Naive B cell (primary cell): ENCODE measurements around the gene CRISPLD2. TPM values are rescaled to one million over a fixed set of nuclear protein-coding genes. Genes with fewer than 3 reads are reported as not detected.

ENCODE experiments used
- ATAC-seq, 2 donors: fragments of 150-1000 bp; cut with Tn5 transposase; 2 replicates each; pipeline ENCODE4 v1.10.0; 2021; ENCODE audit warnings: low read depth in 2 of 2, mild to moderate bottlenecking in 2 of 2, moderate library complexity in 2 of 2
- DNase-seq: peaks from one replicate; pipeline ENCODE4 v3.0.0; 2022
- H3K27ac Mint-ChIP-seq, 6 donors: one replicate each; pipeline ENCODE4 v1.8.0; 2020 to 2022; ENCODE audit warnings: mild to moderate bottlenecking in 6 of 6, mixed read lengths in 6 of 6, moderate library complexity in 5 of 6, inconsistent platforms in 2 of 6
- H3K27me3 Mint-ChIP-seq, 3 donors: one replicate each; pipeline ENCODE4 v1.8.0; 2021 to 2022; ENCODE audit warnings: mixed read lengths in 3 of 3, mild to moderate bottlenecking in 1 of 3
- H3K36me3 Mint-ChIP-seq, 2 donors: one replicate each; pipeline ENCODE4 v1.8.0; 2020 to 2022; ENCODE audit warnings: mixed read lengths in 2 of 2, inconsistent platforms in 1 of 2, mild to moderate bottlenecking in 1 of 2
- H3K4me1 Mint-ChIP-seq, 3 donors: one replicate each; pipeline ENCODE4 v1.8.0; 2020 to 2022; ENCODE audit warnings: mixed read lengths in 3 of 3, inconsistent platforms in 1 of 3, mild to moderate bottlenecking in 1 of 3, moderate library complexity in 1 of 3
- H3K4me3 Mint-ChIP-seq, 8 donors: one replicate each; pipeline ENCODE4 v1.8.0; 2020 to 2022; ENCODE audit warnings: mild to moderate bottlenecking in 8 of 8, mixed read lengths in 8 of 8, moderate library complexity in 8 of 8, inconsistent platforms in 2 of 8
- H3K9me3 Mint-ChIP-seq, 7 donors: one replicate each; pipeline ENCODE4 v1.8.0; 2020 to 2022; ENCODE audit warnings: mixed read lengths in 7 of 7, mild to moderate bottlenecking in 5 of 7, inconsistent platforms in 2 of 7, moderate library complexity in 1 of 7
- polyA plus RNA-seq, 6 donors: library from polyadenylated mRNA; unstranded; fragments of 300-500 nt; fragmentation: Illumina TruSeq; gene quantifications; one replicate each; pipeline ENCODE4 v1.2.3, GENCODE V29; 2021; ENCODE audit warnings: low read depth in 6 of 6

Gene CRISPLD2
- polyA plus RNA-seq, 6 donors from 2014 or later = 0.08 to 0.87 (median 0.32) TPM; not detected in 3

DNA sequence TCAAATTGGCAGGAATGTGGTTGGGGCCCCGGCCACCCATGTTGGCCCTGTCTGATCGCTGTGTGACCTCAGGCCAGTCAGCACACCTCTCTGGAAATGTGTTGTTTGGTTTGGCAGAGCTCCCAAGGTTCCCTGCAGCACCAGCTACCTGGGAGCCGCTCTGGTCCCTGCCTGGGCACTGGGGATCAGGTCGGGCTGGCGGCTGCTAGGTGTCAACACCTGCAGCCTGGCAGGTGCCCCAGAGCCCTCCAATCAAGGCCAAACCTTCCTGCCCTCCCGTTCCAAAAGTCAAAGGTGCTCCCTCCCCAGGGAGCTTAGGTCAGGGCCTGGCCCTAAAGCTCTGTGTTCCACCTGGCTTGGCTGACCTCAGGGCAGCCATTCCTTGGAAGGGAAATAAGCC lies 135.6 kb downstream of the CRISPLD2 start:
- Mint-ChIP-seq H3K27me3 (peaks cover 0 to 10% (median 7%) of the 10 kb centered on the region in 3 donors), H3K27ac (no peak overlapping the region), H3K4me3 (no peak overlapping the region), H3K9me3 (no peaks in the 10 kb centered on the region), H3K36me3 (no peaks in the 10 kb centered on the region), H3K4me1 (peaks cover 0 to 4% (median 3%) of the 10 kb centered on the region in 3 donors)
- DNase-seq (no peak), ATAC-seq (no peak)

DNA sequence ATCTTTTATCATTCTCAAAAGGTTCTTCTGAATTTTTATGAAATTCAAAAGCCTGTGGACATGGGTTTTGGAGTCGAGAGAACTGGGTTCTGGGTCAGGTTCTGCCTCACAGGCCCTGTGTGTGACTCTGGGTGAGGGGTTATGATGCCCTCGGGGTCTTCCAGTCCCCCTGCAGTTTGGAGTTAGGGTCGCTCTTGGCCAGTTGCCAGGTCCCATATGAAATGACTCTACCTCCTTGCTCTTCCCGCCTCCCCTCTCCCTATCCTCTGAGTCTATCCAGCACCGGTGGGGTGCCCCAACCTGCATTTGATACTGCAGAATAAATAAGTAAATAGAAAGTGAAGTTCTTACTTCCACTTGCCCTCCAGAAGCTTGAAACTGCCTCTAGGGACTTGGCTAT lies 137.4 kb downstream of the CRISPLD2 start:
- peaks cover 7 to 12% (median 7%) of the 10 kb centered on the region in 3 donors for H3K27me3 Mint-ChIP-seq
- H3K9me3 Mint-ChIP-seq = no peaks in the 10 kb centered on the region
- no peaks in the 10 kb centered on the region for H3K36me3 Mint-ChIP-seq
- H3K4me3 Mint-ChIP-seq = no peak overlapping the region
- DNase-seq (no peak), ATAC-seq (no peak)
- no peak overlapping the region for H3K27ac Mint-ChIP-seq
- H3K4me1 Mint-ChIP-seq = peaks cover 0 to 3% (median 2%) of the 10 kb centered on the region in 3 donors

DNA sequence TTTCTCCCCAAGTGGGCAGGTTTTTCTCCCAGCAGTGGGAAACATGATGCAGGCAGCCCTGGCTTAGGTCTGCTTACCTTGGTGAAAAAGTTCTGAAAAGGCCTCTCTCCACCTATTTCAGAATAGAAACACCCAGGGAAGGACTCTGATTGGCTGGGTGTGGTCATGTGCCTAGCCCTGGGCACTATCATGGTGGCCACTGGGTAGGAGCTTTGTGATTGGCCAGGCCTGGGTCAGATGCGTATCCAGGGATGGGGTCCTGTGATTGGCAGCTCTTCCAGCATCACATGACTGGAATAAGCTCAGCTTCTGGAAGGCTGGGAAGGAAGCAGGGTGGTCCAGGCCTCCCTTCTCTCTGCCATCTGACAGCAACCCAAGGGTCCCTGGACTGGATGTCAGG lies 138.0 kb downstream of the CRISPLD2 start:
- H3K27ac Mint-ChIP-seq = no peak overlapping the region
- peaks cover 0 to 3% (median 0%) of the 10 kb centered on the region in 3 donors for H3K4me1 Mint-ChIP-seq
- H3K9me3 Mint-ChIP-seq = no peaks in the 10 kb centered on the region
- no peaks in the 10 kb centered on the region for H3K36me3 Mint-ChIP-seq
- no peak overlapping the region for H3K4me3 Mint-ChIP-seq
- ATAC-seq (no peak), DNase-seq (no peak)
- H3K27me3 Mint-ChIP-seq = peaks cover 8 to 9% (median 8%) of the 10 kb centered on the region in 3 donors

Other genes starting within 250 kb of the CRISPLD2 start
- 100 to 1,000 TPM; 167 to 439 (median 373) TPM for gene COTL1, start 201.9 kb upstream of the CRISPLD2 start, polyA plus RNA-seq
- gene KLHL36, start 171.5 kb upstream of the CRISPLD2 start, polyA plus RNA-seq = 10 to 100 TPM; 29.7 to 40.3 (median 37.5) TPM
- 100 to 1,000 TPM in 1 of 6 donors, 10 to 100 TPM in 5; 69.4 to 103 (median 96.4) TPM for gene USP10, start 120.0 kb upstream of the CRISPLD2 start, polyA plus RNA-seq
- 10 to 100 TPM; 29.5 to 41.4 (median 38.2) TPM for gene ZDHHC7, start 191.6 kb downstream of the CRISPLD2 start, polyA plus RNA-seq
- gene KIAA0513, start 207.8 kb downstream of the CRISPLD2 start, polyA plus RNA-seq = 1 to 10 TPM in 5 of 6 donors, under 1 TPM in 1; 0.89 to 3.1 (median 1.3) TPM